Upper lobe of right lung (tissue), 1 donor: ENCODE results near the gene KMT5C. TPM values are rescaled to one million over a fixed set of nuclear protein-coding genes. Genes with fewer than 3 reads are reported as not detected.
A peak's percentile ranks its signal among the peaks of the same experiment; 100 is the strongest.

Experiments used
- ATAC-seq: fragments of 200-7000 bp; cut with Tn5 transposase; one replicate; pipeline ENCODE4 v1.9.1; 2020; ENCODE audit warnings: mild to moderate bottlenecking, moderate library complexity
- DNase-seq: peaks from one replicate; pipeline ENCODE4 v3.0.0-alpha.2; 2020
- H3K27ac ChIP-seq: fragments of 200-600 bp; one replicate; pipeline ENCODE4 v1.8.0; 2022
- H3K27me3 ChIP-seq: fragments of 200-600 bp; one replicate; pipeline ENCODE4 v1.8.0; 2022; ENCODE audit warnings: mild to moderate bottlenecking
- H3K36me3 ChIP-seq: fragments of 200-600 bp; one replicate; pipeline ENCODE4 v1.8.0; 2022
- H3K4me1 ChIP-seq: fragments of 200-600 bp; one replicate; pipeline ENCODE4 v1.8.0; 2022
- H3K4me3 ChIP-seq: fragments of 200-600 bp; one replicate; pipeline ENCODE4 v1.8.0; 2022; ENCODE audit warnings: mild to moderate bottlenecking
- H3K9me3 ChIP-seq: fragments of 200-600 bp; one replicate; pipeline ENCODE4 v1.8.0; 2022
- intact Hi-C: fragments of 100-400 bp; cut with DNase I; formaldehyde crosslinking; loops from one replicate; pipeline ENCODE4 v1.11.0; 2022
- total RNA-seq: library from RNA; stranded (reverse); fragmentation: NEBNext Ultra II Directional; extraction: Animal tissue kit (Norgen Biotek cat#: 25700); gene quantifications from one replicate; pipeline ENCODE4 v1.2.1, GENCODE V29; 2021
- TF ChIP-seq, protein P1 (sequence below): fragments of 200-600 bp; IDR thresholded peaks from one replicate; pipeline ENCODE4 v1.8.0; 2022; ENCODE audit warnings: antibody characterized with exemption
- donor health status: DM: no; HTN: yes; CAD: no; lungs with severe emphysema.

Gene KMT5C
- total RNA-seq, 1 donor from 2014 or later: 11.7 TPM

DNA sequence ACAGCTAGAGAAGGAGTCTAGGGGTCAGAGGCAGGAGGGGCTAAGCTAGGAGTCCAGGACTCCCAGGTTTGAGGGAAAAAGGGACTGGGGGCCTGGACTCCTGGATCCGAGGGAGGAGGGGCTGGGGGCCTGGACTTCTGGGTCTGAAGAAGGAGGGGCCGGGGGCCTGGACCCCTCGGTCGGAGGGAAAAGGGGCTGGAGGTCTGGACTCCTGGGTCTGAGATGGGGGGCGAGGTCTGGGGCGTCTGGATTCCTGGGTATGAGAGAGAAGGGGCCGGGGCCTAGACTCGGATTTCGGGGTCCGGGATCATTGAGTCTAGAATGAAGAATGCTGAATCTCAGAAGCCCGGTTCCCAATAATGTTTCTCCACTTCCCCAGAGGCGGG, 37.4 kb upstream of the KMT5C start:
- TF ChIP-seq, protein P1, sequence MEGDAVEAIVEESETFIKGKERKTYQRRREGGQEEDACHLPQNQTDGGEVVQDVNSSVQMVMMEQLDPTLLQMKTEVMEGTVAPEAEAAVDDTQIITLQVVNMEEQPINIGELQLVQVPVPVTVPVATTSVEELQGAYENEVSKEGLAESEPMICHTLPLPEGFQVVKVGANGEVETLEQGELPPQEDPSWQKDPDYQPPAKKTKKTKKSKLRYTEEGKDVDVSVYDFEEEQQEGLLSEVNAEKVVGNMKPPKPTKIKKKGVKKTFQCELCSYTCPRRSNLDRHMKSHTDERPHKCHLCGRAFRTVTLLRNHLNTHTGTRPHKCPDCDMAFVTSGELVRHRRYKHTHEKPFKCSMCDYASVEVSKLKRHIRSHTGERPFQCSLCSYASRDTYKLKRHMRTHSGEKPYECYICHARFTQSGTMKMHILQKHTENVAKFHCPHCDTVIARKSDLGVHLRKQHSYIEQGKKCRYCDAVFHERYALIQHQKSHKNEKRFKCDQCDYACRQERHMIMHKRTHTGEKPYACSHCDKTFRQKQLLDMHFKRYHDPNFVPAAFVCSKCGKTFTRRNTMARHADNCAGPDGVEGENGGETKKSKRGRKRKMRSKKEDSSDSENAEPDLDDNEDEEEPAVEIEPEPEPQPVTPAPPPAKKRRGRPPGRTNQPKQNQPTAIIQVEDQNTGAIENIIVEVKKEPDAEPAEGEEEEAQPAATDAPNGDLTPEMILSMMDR: no peak
- Histone ChIP-seq H3K4me1 (peaks cover 7% of the 10 kb centered on the region), H3K27ac (no peak overlapping the region), H3K27me3 (no peaks in the 10 kb centered on the region), H3K9me3 (no peaks in the 10 kb centered on the region), H3K4me3 (no peak overlapping the region), H3K36me3 (no peaks in the 10 kb centered on the region)
- intact Hi-C loops: no loop called here
- no peak for ATAC-seq
- DNase-seq: no peak

DNA sequence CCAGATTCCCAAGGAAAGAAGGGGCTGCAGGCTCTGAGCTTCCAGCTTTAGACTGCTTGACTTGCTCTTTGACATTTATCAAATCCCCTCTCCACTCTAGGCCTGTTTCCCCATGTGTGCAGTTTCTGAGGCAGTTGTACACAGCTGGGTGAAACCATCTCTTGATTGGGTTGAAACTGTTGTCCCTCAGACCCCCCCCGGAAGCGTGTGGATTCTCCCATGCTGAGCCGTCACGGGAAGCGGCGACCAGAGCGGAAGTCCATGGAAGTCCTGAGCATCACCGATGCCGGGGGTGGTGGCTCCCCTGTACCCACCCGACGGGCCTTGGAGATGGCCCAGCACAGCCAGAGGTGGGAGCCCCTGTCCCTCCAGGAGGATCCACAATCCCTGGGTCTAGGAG, 36.2 kb upstream of the KMT5C start:
- Histone ChIP-seq H3K27ac (no peak overlapping the region), H3K36me3 (no peaks in the 10 kb centered on the region), H3K4me3 (no peak overlapping the region), H3K27me3 (no peaks in the 10 kb centered on the region), H3K9me3 (no peaks in the 10 kb centered on the region), H3K4me1 (peaks cover 7% of the 10 kb centered on the region)
- DNase-seq (no peak), ATAC-seq (no peak)
- intact Hi-C loops: no loop called here
- TF ChIP-seq, protein P1: no peak

DNA sequence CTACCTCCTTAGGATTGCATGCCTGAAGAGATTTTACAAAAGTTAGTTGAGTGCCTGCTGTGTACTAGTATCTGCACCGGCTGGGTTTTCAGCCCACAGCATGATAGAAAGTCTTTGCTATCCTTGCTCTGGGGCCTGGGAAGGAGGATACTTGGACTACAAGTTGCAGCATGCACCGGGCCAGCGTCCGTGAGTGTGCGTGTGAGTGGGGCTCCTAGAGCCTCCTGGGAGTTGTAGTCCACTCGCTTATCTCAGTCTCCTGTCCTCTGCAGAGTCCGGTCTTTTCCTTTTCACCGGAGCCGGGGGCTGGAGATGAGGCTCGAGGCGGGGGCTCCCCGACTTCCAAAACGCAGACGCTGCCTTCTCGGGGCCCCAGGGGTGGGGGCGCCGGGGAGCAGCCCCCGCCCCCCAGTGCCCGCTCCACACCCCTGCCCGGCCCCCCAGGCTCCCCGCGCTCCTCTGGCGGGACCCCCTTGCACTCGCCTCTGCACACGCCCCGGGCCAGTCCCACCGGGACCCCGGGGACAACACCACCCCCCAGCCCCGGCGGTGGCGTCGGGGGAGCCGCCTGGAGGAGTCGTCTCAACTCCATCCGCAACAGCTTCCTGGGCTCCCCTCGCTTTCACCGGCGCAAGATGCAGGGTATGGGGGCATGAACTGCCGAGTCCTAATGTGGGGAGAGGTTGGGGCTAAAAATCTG, 35.2 kb upstream of the KMT5C start:
- H3K4me1 ChIP-seq: peaks cover 7% of the 10 kb centered on the region
- no peak for DNase-seq
- no peaks in the 10 kb centered on the region for H3K27me3 ChIP-seq
- ATAC-seq: peak; percentile 12
- H3K4me3 ChIP-seq: no peak overlapping the region
- no peak overlapping the region for H3K27ac ChIP-seq
- no peaks in the 10 kb centered on the region for H3K9me3 ChIP-seq
- intact Hi-C loops: no loop called here
- H3K36me3 ChIP-seq: no peaks in the 10 kb centered on the region
- TF ChIP-seq, protein P1: no peak

DNA sequence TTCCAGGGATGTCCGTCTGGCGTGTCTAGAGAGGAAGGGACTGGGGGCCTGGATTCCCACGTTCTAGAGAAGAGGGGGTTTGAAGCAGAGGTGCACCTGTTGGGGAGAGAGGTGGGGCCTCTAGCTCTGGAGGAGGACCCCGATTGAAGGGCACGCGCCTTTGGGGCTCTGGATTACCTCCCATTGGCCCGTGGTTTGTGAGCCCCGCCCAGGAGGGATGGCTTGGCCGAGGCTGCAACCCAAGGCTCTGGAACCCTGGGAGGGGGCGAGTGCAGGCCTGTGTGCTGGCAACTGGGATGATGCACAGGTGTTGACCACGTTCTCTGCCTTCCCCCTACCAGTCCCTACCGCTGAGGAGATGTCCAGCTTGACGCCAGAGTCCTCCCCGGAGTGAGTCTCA, 34.7 kb upstream of the KMT5C start:
- no peak for ATAC-seq
- H3K36me3 ChIP-seq: no peaks in the 10 kb centered on the region
- no peak overlapping the region for H3K27ac ChIP-seq
- no peak overlapping the region for H3K4me3 ChIP-seq
- TF ChIP-seq, protein P1: no peak
- intact Hi-C loops: no loop called here
- DNase-seq: no peak
- no peaks in the 10 kb centered on the region for H3K27me3 ChIP-seq
- H3K4me1 ChIP-seq: peaks cover 7% of the 10 kb centered on the region
- H3K9me3 ChIP-seq: no peaks in the 10 kb centered on the region

DNA sequence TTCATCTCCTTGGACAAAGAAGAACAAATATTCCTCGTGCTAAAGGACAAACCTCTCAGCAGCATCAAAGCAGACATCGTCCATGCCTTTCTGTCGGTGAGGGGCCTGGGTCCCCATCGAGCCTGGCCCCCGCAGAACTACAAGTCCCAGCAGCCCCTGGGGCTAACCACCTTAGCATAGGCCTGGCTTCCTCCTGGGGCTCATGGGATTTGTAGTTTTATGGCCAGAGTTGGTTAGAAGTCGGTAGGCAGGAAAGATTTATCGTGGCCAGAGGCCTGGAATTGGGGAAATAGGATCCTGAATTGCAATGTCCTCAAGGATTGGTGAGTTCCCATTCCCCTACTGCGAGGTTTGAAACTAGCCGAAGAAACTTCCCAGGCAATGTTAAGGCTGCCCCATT, 34.2 kb upstream of the KMT5C start:
- ATAC-seq: peak; percentile 57
- no peaks in the 10 kb centered on the region for H3K27me3 ChIP-seq
- peaks cover 7% of the 10 kb centered on the region for H3K4me1 ChIP-seq
- DNase-seq: no peak
- H3K4me3 ChIP-seq: no peak overlapping the region
- H3K36me3 ChIP-seq: no peaks in the 10 kb centered on the region
- H3K9me3 ChIP-seq: no peaks in the 10 kb centered on the region
- TF ChIP-seq, protein P1: no peak
- no peak overlapping the region for H3K27ac ChIP-seq
- intact Hi-C loops: no loop called here
